Endothelial cell of umbilical vein (primary cell): Measurements from ENCODE around the gene MSL2. TPM values are rescaled to one million over a fixed set of nuclear protein-coding genes. Genes with fewer than 3 reads are reported as not detected.

Experiments
- BruUV-seq: library from RNA; stranded (reverse); fragments of 400-500 nt; replicated peaks from 2 replicates; lab custom pipeline; 2021; lab: Mats Ljungman, UMichigan
- CTCF ChIA-PET: fragments of 300-600, 350-600 bp; sonication (Branson Sonifier 250); formaldehyde crosslinking; loops from one replicate; lab custom pipeline; 2021; ENCODE audit warnings: antibody characterized with exemption, inconsistent platforms; lab: Charles Lee
- POLR2A ChIA-PET: fragments of 300-600, 350-600 bp; sonication (Branson Sonifier 250); formaldehyde crosslinking; loops from one replicate; lab custom pipeline; 2021; ENCODE audit warnings: antibody characterized with exemption, inconsistent platforms; lab: Charles Lee
- DNase-seq: peaks from one replicate; pipeline ENCODE4 v3.0.0-alpha.2; 2011; ENCODE audit warnings: low read depth, low spot score
- FAIRE-seq: peaks from 2 replicates; lab custom pipeline; 2011; peaks lifted over from hg19 to GRCh38; lab: Jason Lieb, UNC
- H2AFZ ChIP-seq: 2 replicates; pipeline ENCODE4 v1.6.0; 2012; ENCODE audit warnings: low read depth, low read length, control low read depth, inconsistent platforms
- H3K27ac ChIP-seq: 2 replicates; pipeline ENCODE4 v1.5.1; 2011; ENCODE audit warnings: low read depth, mild to moderate bottlenecking, control low read depth, low read length, moderate library complexity; ENCODE audit not compliant: insufficient read depth
- H3K27me3 ChIP-seq, 2 experiments: 2 replicates each; pipeline versions ENCODE4 v1.6.0 to v1.6.1; 2011; ENCODE audit warnings: low read length in 2 of 2, mixed read lengths in 1 of 2; ENCODE audit not compliant: control insufficient read depth in 2 of 2, insufficient read depth in 2 of 2
- H3K36me3 ChIP-seq, 2 experiments: 2 replicates in 1 of 2; 3 replicates in 1 of 2; pipeline ENCODE4 v1.5.1; 2011; ENCODE audit warnings: low read length in 2 of 2, mild to moderate bottlenecking in 1 of 2, moderate library complexity in 1 of 2; ENCODE audit not compliant: control insufficient read depth in 2 of 2, insufficient read depth in 2 of 2; ENCODE audit errors: extremely low read depth in 1 of 2
- H3K4me1 ChIP-seq: 3 replicates; pipeline ENCODE4 v1.5.1; 2011; ENCODE audit warnings: mild to moderate bottlenecking, low read length; ENCODE audit not compliant: control insufficient read depth, insufficient read depth; ENCODE audit errors: extremely low read depth
- H3K4me2 ChIP-seq: 2 replicates; pipeline ENCODE4 v1.6.1; 2011; ENCODE audit warnings: low read length, control low read depth, mixed read lengths; ENCODE audit not compliant: insufficient read depth
- H3K4me3 ChIP-seq, 3 experiments: fragments of 200-600 bp in 1 of 3; sonication (generic), shearing (Covaris generic) in 1 of 3; replicated peaks in 1 of 3; 2 replicates each; pipeline ENCODE4 v1.5.1; 2011 to 2016; ENCODE audit warnings: control low read depth in 3 of 3, low read length in 3 of 3, mild to moderate bottlenecking in 2 of 3, inconsistent platforms in 1 of 3, low read depth in 1 of 3, moderate library complexity in 1 of 3; ENCODE audit not compliant: insufficient read depth in 1 of 3
- H3K79me2 ChIP-seq: 2 replicates; pipeline ENCODE4 v1.6.0; 2012; ENCODE audit warnings: low read length, inconsistent platforms; ENCODE audit not compliant: control insufficient read depth, insufficient read depth
- H3K9ac ChIP-seq: replicated peaks from 2 replicates; pipeline ENCODE3; 2011; ENCODE audit warnings: low read length, control low read depth; ENCODE audit not compliant: insufficient read depth; ENCODE audit errors: extremely low read depth
- H3K9me1 ChIP-seq: replicated peaks from 3 replicates; pipeline ENCODE4 v1.6.0; 2011; ENCODE audit warnings: mild to moderate bottlenecking, low read length; ENCODE audit not compliant: control insufficient read depth, insufficient read depth; ENCODE audit errors: extremely low read depth
- H3K9me3 ChIP-seq: replicated peaks from 2 replicates; pipeline ENCODE4 v1.5.1; 2012; ENCODE audit warnings: low read length, inconsistent platforms; ENCODE audit not compliant: control insufficient read depth, insufficient read depth
- H4K20me1 ChIP-seq: replicated peaks from 2 replicates; pipeline ENCODE3; 2011; ENCODE audit warnings: mild to moderate bottlenecking, low read length; ENCODE audit not compliant: control insufficient read depth, insufficient read depth; ENCODE audit errors: extremely low read depth
- EZH2 ChIP-seq: IDR thresholded peaks from 2 replicates; pipeline ENCODE4 v1.6.1; 2012; ENCODE audit warnings: borderline replicate concordance, low read depth, mild to moderate bottlenecking, moderate library complexity, low read length, inconsistent platforms; ENCODE audit not compliant: severe bottlenecking
- FOS ChIP-seq: IDR thresholded peaks from 2 replicates; pipeline ENCODE4 v1.6.1; 2011; ENCODE audit warnings: mild to moderate bottlenecking, low read length, moderate library complexity, borderline replicate concordance; ENCODE audit not compliant: insufficient read depth
- GATA2 ChIP-seq: IDR thresholded peaks from 2 replicates; pipeline ENCODE4 v1.7.0; 2011; ENCODE audit warnings: low read depth, mild to moderate bottlenecking, moderate library complexity, mixed read lengths, low read length; ENCODE audit not compliant: insufficient read length, insufficient read depth
- JUN ChIP-seq: IDR thresholded peaks from 2 replicates; pipeline ENCODE4 v1.6.1; 2011; ENCODE audit warnings: borderline replicate concordance, low read depth; ENCODE audit not compliant: insufficient read length, insufficient read depth
- MYC ChIP-seq: IDR thresholded peaks from one replicate; pipeline ENCODE4 v1.6.1; 2011; ENCODE audit warnings: mild to moderate bottlenecking, low read depth, low read length
- POLR2A ChIP-seq: IDR thresholded peaks from 2 replicates; pipeline ENCODE4 v1.6.1; 2012; ENCODE audit warnings: low read depth, mild to moderate bottlenecking, control low read depth, low read length
- POLR2AphosphoS5 ChIP-seq: IDR thresholded peaks from 2 replicates; pipeline ENCODE4 v1.6.1; 2012; ENCODE audit warnings: low read depth, mild to moderate bottlenecking, control low read depth, low read length, moderate library complexity; ENCODE audit not compliant: insufficient read depth
- dilution Hi-C: fragments of 300-500 bp; cut with MboI; formaldehyde crosslinking; loops from one replicate; pipeline ENCODE4 v1.15.0; 2019; ENCODE audit warnings: low sequenced_read_pairs; ENCODE audit not compliant: extremely low pct_ligation_motif_present
- intact Hi-C: fragments of 100-400 bp; cut with micrococcal nuclease; formaldehyde crosslinking; loops from one replicate; pipeline ENCODE4 v1.10.0; 2022
- polyA plus RNA-seq, 4 experiments: library from polyadenylated mRNA; depleted of rRNA in 3 of 4; stranded (reverse) in 3 of 4; unstranded in 1 of 4; fragments of >200 nt; gene quantifications; 2 replicates each; pipeline versions ENCODE4 v1.2.1 to v1.2.3, GENCODE V29; 2011 to 2012; ENCODE audit warnings: missing spikeins in 1 of 4
- total RNA-seq: library from RNA; stranded (reverse); gene quantifications from 2 replicates; pipeline ENCODE4 v1.2.3, GENCODE V29; 2021
- TF ChIP-seq, protein P1 (sequence below): IDR thresholded peaks from 2 replicates; pipeline ENCODE4 v1.6.1; 2011; ENCODE audit not compliant: insufficient read depth, insufficient read length
- TF ChIP-seq, protein P2 (sequence below), 2 donors: IDR thresholded peaks; 1 replicate in 1 of 2; 2 replicates in 1 of 2; pipeline ENCODE4 v1.5.1; 2011; ENCODE audit warnings: low read length in 2 of 2, mild to moderate bottlenecking in 2 of 2, moderate library complexity in 2 of 2, control low read depth in 1 of 2, inconsistent platforms in 1 of 2, low read depth in 1 of 2; ENCODE audit not compliant: insufficient read depth in 1 of 2; ENCODE audit errors: extremely low read depth in 1 of 2

The MSL2 gene
- total and polyA plus RNA-seq, 2 donors (not counting 3 experiments of a cell fraction or from before 2014, with no cell fraction given), result 6.7 to 21.9 TPM

DNA sequence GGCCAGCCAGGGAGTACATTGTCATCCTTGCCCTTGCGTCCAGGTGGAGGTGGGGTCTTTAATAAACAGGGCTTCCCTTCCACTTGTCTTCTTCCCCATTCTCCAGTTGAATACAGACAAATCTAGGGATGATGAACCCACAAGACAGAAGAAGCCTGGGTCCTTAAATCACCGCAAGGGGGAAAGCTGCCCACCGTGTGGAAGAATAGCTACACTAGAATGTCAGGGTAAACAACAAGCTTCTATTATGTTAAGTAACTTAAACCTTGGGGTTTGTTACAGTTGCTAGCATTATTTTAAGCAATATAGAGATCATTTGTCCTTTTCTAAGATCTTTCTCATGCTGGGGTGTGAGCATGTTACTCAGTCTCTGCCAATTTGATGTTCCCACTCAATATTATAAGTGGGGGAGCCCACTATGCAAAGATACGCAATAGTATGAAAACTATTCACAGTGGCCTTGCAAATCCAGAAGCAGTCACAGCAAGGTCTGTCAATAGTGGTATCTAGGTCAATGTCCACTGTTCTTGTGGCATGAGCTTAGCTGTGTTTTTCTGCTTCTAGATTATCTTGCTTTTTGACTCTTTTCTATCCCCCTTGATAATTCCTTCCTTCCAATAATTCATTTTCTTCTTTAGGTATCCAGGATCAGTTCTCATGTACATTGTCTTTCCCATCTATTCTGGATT lies 42.0 kb upstream of the MSL2 start:
- Histone ChIP-seq H3K4me1 (no peaks in the 10 kb centered on the region), H3K4me3 (no peak overlapping the region), H3K9ac (no peak overlapping the region), H3K79me2 (no peaks in the 10 kb centered on the region), H4K20me1 (no peaks in the 10 kb centered on the region), H3K9me3 (no peaks in the 10 kb centered on the region), H3K9me1 (no peaks in the 10 kb centered on the region), H3K4me2 (no peak overlapping the region), H3K27ac (no peak overlapping the region), H3K27me3 (peaks cover 5 to 13% of the 10 kb centered on the region in 2 experiments), H2AFZ (no peak overlapping the region), H3K36me3 (no peaks in the 10 kb centered on the region)
- TF ChIP-seq MYC, result no peak
- no peak for TF ChIP-seq JUN
- no peak for TF ChIP-seq POLR2AphosphoS5
- no peak for TF ChIP-seq GATA2
- POLR2A ChIA-PET, result no interaction called here
- intact Hi-C loops, result no loop called here
- DNase-seq, result no peak
- FAIRE-seq, result no peak
- CTCF ChIA-PET, result interaction anchor here (0.9 to 1.9 kb wide), 2 partner anchors 13 to 159 kb away, joined by 3 read pairs; no protein-coding TSS in a partner anchor
- dilution Hi-C loops, result no loop called here
- BruUV-seq, result no TSS peak

DNA sequence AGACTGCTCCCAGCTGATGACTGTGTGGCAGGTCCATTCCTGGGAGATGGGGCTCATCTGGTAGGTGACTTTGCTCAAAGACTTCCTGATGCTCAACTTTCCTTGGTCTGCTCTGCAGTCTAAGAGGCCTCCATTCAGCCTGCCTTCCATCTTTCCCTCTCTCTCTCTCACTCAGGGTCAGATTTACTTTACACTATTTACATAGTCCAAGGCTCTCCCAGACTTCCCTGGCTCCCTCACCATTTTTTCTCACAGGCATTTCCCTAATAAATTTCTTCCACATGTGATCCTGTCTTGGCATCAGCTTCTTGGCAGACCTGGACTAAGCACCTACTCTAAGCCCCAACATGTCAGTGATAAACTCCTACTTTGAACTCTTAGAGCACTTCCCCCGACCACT lies 41.0 kb upstream of the MSL2 start:
- dilution Hi-C loops (no loop called here), intact Hi-C loops (no loop called here)
- no peak overlapping the region for H3K4me2 ChIP-seq
- no peaks in the 10 kb centered on the region for H3K36me3 ChIP-seq
- H3K4me3 ChIP-seq, result no peak overlapping the region
- H3K9me3 ChIP-seq, result no peaks in the 10 kb centered on the region
- no peak overlapping the region for H3K9ac ChIP-seq
- FAIRE-seq (no peak), DNase-seq (no peak)
- H3K9me1 ChIP-seq, result no peaks in the 10 kb centered on the region
- H4K20me1 ChIP-seq, result no peaks in the 10 kb centered on the region
- H3K27ac ChIP-seq, result no peak overlapping the region
- TF ChIP-seq GATA2, result no peak
- TF ChIP-seq MYC, result no peak
- no peak for TF ChIP-seq JUN
- TF ChIP-seq POLR2AphosphoS5, result no peak
- TF ChIP-seq, protein P1, sequence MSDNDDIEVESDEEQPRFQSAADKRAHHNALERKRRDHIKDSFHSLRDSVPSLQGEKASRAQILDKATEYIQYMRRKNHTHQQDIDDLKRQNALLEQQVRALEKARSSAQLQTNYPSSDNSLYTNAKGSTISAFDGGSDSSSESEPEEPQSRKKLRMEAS, result no peak
- TF ChIP-seq, protein P2, sequence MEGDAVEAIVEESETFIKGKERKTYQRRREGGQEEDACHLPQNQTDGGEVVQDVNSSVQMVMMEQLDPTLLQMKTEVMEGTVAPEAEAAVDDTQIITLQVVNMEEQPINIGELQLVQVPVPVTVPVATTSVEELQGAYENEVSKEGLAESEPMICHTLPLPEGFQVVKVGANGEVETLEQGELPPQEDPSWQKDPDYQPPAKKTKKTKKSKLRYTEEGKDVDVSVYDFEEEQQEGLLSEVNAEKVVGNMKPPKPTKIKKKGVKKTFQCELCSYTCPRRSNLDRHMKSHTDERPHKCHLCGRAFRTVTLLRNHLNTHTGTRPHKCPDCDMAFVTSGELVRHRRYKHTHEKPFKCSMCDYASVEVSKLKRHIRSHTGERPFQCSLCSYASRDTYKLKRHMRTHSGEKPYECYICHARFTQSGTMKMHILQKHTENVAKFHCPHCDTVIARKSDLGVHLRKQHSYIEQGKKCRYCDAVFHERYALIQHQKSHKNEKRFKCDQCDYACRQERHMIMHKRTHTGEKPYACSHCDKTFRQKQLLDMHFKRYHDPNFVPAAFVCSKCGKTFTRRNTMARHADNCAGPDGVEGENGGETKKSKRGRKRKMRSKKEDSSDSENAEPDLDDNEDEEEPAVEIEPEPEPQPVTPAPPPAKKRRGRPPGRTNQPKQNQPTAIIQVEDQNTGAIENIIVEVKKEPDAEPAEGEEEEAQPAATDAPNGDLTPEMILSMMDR (IDR thresholded peaks at IDR 0.05; ENCODE audit: extremely low read depth in 1 of 2, insufficient read depth in 1 of 2, low read depth in 1 of 2, low read length in 2 of 2), result no peak
- no peak for TF ChIP-seq POLR2A
- TF ChIP-seq EZH2, result no peak
- TF ChIP-seq FOS, result no peak
- BruUV-seq, result no TSS peak
- ChIA-PET POLR2A (no interaction called here), CTCF (no interaction called here)
- no peaks in the 10 kb centered on the region for H3K79me2 ChIP-seq
- no peak overlapping the region for H2AFZ ChIP-seq
- no peaks in the 10 kb centered on the region for H3K4me1 ChIP-seq
- H3K27me3 ChIP-seq, result peaks cover 5 to 13% of the 10 kb centered on the region in 2 experiments
